Fibroblast of lung (primary cell): ENCODE measurements around the gene B2M.

Source experiments
- EZH2 ChIP-seq: IDR thresholded peaks from 2 replicates; pipeline ENCODE4 v1.5.1; 2012; ENCODE audit warnings: low read length, control low read depth, mild to moderate bottlenecking; ENCODE audit errors: missing control alignments
- TF ChIP-seq, protein P1 (sequence below), 2 donors: IDR thresholded peaks in 1 of 2; conservative IDR thresholded peaks in 1 of 2; 1 replicate in 1 of 2; 2 replicates in 1 of 2; pipeline ENCODE4 v1.5.1; 2011 to 2012; ENCODE audit warnings: low read length in 2 of 2, control low read depth in 1 of 2, inconsistent platforms in 1 of 2, low read depth in 1 of 2, mild to moderate bottlenecking in 1 of 2

DNA sequence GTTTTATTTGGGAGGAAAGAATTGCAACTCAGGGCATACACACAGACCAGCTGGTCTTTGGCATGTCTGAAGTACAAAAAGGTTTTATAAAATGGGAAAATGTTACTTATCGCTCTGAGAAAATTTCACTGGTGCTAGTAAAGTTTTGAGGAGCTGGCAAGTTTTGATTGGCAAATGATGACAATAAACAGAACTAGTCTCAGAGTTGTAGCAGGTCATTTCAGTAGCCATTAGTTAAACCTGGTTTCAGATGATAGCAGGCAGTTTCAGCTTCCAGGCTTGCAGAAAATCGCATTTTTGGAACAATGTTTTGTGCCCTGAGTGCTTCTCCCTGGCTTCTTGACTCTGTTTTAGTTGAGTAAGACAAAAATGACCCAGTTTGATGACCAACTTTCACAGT is 10.7 kb downstream of the B2M start:
- TF ChIP-seq, protein P1, sequence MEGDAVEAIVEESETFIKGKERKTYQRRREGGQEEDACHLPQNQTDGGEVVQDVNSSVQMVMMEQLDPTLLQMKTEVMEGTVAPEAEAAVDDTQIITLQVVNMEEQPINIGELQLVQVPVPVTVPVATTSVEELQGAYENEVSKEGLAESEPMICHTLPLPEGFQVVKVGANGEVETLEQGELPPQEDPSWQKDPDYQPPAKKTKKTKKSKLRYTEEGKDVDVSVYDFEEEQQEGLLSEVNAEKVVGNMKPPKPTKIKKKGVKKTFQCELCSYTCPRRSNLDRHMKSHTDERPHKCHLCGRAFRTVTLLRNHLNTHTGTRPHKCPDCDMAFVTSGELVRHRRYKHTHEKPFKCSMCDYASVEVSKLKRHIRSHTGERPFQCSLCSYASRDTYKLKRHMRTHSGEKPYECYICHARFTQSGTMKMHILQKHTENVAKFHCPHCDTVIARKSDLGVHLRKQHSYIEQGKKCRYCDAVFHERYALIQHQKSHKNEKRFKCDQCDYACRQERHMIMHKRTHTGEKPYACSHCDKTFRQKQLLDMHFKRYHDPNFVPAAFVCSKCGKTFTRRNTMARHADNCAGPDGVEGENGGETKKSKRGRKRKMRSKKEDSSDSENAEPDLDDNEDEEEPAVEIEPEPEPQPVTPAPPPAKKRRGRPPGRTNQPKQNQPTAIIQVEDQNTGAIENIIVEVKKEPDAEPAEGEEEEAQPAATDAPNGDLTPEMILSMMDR (conservative IDR thresholded peaks at IDR 0.05 in 1 of 2, IDR thresholded peaks at IDR 0.05 in 1 of 2; ENCODE audit: low read depth in 1 of 2, low read length in 2 of 2), result no peak
- TF ChIP-seq EZH2, result no peak
